Measurements from ENCODE around the gene BRD3. TPM values are rescaled to one million over a fixed set of nuclear protein-coding genes. Genes with fewer than 3 reads are reported as not detected.

BRD3 gene
- total RNA-seq, 1 experiment from 2014 or later, result 57.5 TPM

- CTCF ChIA-PET, result interaction anchor here (0.6 kb wide), 1 partner anchor 540 kb away, joined by 5 read pairs; no protein-coding TSS in a partner anchor
Observed at GRCh38 chr9:133999851-134000265, 68.0 kb downstream of the BRD3 start.

GRCh38 chr9:133998915-133999595 is 68.8 kb downstream of the BRD3 start:
- Mint-ChIP-seq H3K4me1 (ENCODE audit: low read depth, unreplicated experiment) (no peaks in the 10 kb centered on the region), H3K27me3 (ENCODE audit: insufficient read depth, unreplicated experiment) (no peaks in the 10 kb centered on the region), H3K27ac (ENCODE audit: unreplicated experiment) (no peak overlapping the region), H3K36me3 (ENCODE audit: insufficient read depth, unreplicated experiment) (no peaks in the 10 kb centered on the region), H3K9me3 (ENCODE audit: unreplicated experiment) (peaks cover 9% of the 10 kb centered on the region), H3K4me3 (ENCODE audit: unreplicated experiment) (no peak overlapping the region)
- no peak for DNase-seq
- no TSS peak for BruUV-seq (replicated peaks)
- Histone ChIP-seq H3K4me3 (ENCODE audit: low read depth, low read length) (no peak overlapping the region), H3K4me1 (peaks cover 2% of the 10 kb centered on the region), H3K36me3 (ENCODE audit: control insufficient read depth, insufficient read depth, low read length) (no peaks in the 10 kb centered on the region), H3K9me3 (no peaks in the 10 kb centered on the region), H3K27me3 (replicated peaks; ENCODE audit: control insufficient read depth, insufficient read depth, low read length) (no peaks in the 10 kb centered on the region)
- POLR2A ChIA-PET, result no interaction called here
- intact Hi-C loops (cut with micrococcal nuclease; ENCODE audit: unreplicated experiment), result no loop called here
- TF ChIP-seq, protein P1, sequence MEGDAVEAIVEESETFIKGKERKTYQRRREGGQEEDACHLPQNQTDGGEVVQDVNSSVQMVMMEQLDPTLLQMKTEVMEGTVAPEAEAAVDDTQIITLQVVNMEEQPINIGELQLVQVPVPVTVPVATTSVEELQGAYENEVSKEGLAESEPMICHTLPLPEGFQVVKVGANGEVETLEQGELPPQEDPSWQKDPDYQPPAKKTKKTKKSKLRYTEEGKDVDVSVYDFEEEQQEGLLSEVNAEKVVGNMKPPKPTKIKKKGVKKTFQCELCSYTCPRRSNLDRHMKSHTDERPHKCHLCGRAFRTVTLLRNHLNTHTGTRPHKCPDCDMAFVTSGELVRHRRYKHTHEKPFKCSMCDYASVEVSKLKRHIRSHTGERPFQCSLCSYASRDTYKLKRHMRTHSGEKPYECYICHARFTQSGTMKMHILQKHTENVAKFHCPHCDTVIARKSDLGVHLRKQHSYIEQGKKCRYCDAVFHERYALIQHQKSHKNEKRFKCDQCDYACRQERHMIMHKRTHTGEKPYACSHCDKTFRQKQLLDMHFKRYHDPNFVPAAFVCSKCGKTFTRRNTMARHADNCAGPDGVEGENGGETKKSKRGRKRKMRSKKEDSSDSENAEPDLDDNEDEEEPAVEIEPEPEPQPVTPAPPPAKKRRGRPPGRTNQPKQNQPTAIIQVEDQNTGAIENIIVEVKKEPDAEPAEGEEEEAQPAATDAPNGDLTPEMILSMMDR (IDR thresholded peaks at IDR 0.05; ENCODE audit: insufficient read depth in 1 of 2, low read depth in 1 of 2, low read length in 1 of 2, severe bottlenecking in 1 of 2, unreplicated experiment in 1 of 2), result no peak
- CTCF ChIA-PET, result interaction anchor here (0.6 kb wide), 1 partner anchor 26 kb away, joined by 3 read pairs; no protein-coding TSS in a partner anchor

More at GRCh38 chr9:133999851-134000265, 68.0 kb downstream of the BRD3 start:
- no peaks in the 10 kb centered on the region for H3K36me3 Mint-ChIP-seq (ENCODE audit: insufficient read depth, unreplicated experiment)
- no peaks in the 10 kb centered on the region for H3K4me1 Mint-ChIP-seq (ENCODE audit: low read depth, unreplicated experiment)
- intact Hi-C loops (cut with micrococcal nuclease; ENCODE audit: unreplicated experiment), result no loop called here
- BruUV-seq (replicated peaks), result no TSS peak
- DNase-seq, result no peak
- Histone ChIP-seq H3K4me1 (no peaks in the 10 kb centered on the region), H3K9me3 (no peaks in the 10 kb centered on the region), H3K27me3 (replicated peaks; ENCODE audit: control insufficient read depth, insufficient read depth, low read length) (no peaks in the 10 kb centered on the region), H3K4me3 (ENCODE audit: low read depth, low read length) (no peak overlapping the region), H3K36me3 (ENCODE audit: control insufficient read depth, insufficient read depth, low read length) (no peaks in the 10 kb centered on the region)
- H3K9me3 Mint-ChIP-seq (ENCODE audit: unreplicated experiment), result peaks cover 9% of the 10 kb centered on the region
- no peaks in the 10 kb centered on the region for H3K27me3 Mint-ChIP-seq (ENCODE audit: insufficient read depth, unreplicated experiment)
- H3K4me3 Mint-ChIP-seq (ENCODE audit: unreplicated experiment), result no peak overlapping the region
- TF ChIP-seq, protein P1 (IDR thresholded peaks at IDR 0.05; ENCODE audit: insufficient read depth in 1 of 2, low read depth in 1 of 2, low read length in 1 of 2, severe bottlenecking in 1 of 2, unreplicated experiment in 1 of 2), result no peak
- POLR2A ChIA-PET, result no interaction called here
- no peak overlapping the region for H3K27ac Mint-ChIP-seq (ENCODE audit: unreplicated experiment)

DNA sequence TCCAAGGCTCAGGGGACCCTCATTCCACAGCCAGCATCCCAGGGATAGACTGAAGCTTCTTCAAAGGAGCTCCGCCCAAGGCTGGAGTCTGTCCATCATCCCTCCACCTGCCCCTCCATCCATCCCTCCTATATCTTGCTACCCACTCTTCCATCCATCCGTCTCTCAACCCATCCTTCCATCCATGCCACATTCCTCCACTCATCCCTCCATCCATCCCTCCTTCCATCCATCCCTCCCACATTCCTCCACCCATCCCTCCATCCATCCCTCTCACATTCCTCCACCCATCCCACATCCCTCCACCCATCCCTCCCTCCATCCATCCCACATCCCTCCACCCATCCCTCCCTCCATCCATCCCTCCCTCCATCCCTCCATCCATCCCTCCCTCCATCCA is 70.2 kb downstream of the BRD3 start:
- H3K27me3 Mint-ChIP-seq (ENCODE audit: insufficient read depth, unreplicated experiment), result no peaks in the 10 kb centered on the region
- Histone ChIP-seq H3K9me3 (no peaks in the 10 kb centered on the region), H3K27me3 (replicated peaks; ENCODE audit: control insufficient read depth, insufficient read depth, low read length) (no peaks in the 10 kb centered on the region), H3K4me3 (ENCODE audit: low read depth, low read length) (no peak overlapping the region), H3K4me1 (peaks cover 13% of the 10 kb centered on the region), H3K36me3 (ENCODE audit: control insufficient read depth, insufficient read depth, low read length) (no peaks in the 10 kb centered on the region)
- no peak for DNase-seq
- ChIA-PET CTCF (no interaction called here), POLR2A (no interaction called here)
- BruUV-seq (replicated peaks), result no TSS peak
- intact Hi-C loops (cut with micrococcal nuclease; ENCODE audit: unreplicated experiment), result no loop called here
- H3K4me1 Mint-ChIP-seq (ENCODE audit: low read depth, unreplicated experiment), result no peaks in the 10 kb centered on the region
- H3K27ac Mint-ChIP-seq (ENCODE audit: unreplicated experiment), result no peak overlapping the region
- H3K9me3 Mint-ChIP-seq (ENCODE audit: unreplicated experiment), result no peaks in the 10 kb centered on the region
- no peak overlapping the region for H3K4me3 Mint-ChIP-seq (ENCODE audit: unreplicated experiment)
- no peaks in the 10 kb centered on the region for H3K36me3 Mint-ChIP-seq (ENCODE audit: insufficient read depth, unreplicated experiment)
- TF ChIP-seq, protein P1 (IDR thresholded peaks at IDR 0.05; ENCODE audit: insufficient read depth in 1 of 2, low read depth in 1 of 2, low read length in 1 of 2, severe bottlenecking in 1 of 2, unreplicated experiment in 1 of 2), result no peak
